HepG2 (cell line): ENCODE data around the gene CFL1. TPM values are rescaled to one million over a fixed set of nuclear protein-coding genes. Genes with fewer than 3 reads are reported as not detected.
A peak's percentile ranks its signal among the peaks of the same experiment; 100 is the strongest.

Experiments used
- CBX5 ChIP-seq: sonication (generic); formaldehyde crosslinking; IDR thresholded peaks from 2 replicates; pipeline ENCODE4 v1.4.0; 2020; ENCODE audit warnings: missing genetic modification reagents, borderline replicate concordance
- CHD2 ChIP-seq: IDR thresholded peaks from 2 replicates; pipeline ENCODE4 v1.6.1; 2011; ENCODE audit warnings: low read depth, low read length, improper control_type of control experiment
- FOXO1 ChIP-seq: sonication (generic); formaldehyde crosslinking; IDR thresholded peaks from 2 replicates; pipeline ENCODE4 v1.4.0; 2020; ENCODE audit warnings: missing genetic modification reagents
- GATA4 ChIP-seq: sonication (generic); IDR thresholded peaks from 2 replicates; pipeline ENCODE4 v1.6.1; 2016; ENCODE audit warnings: antibody characterized with exemption, low read depth, borderline replicate concordance
- GZF1 ChIP-seq: sonication (generic); formaldehyde crosslinking; IDR thresholded peaks from 2 replicates; pipeline ENCODE4 v1.5.1; 2020; ENCODE audit warnings: mild to moderate bottlenecking, missing genetic modification reagents
- MAZ ChIP-seq, 2 experiments: sonication (generic) in 1 of 2; formaldehyde crosslinking in 1 of 2; IDR thresholded peaks; 2 replicates each; pipeline versions ENCODE4 v1.5.0 to v1.6.1; 2012 to 2020; ENCODE audit warnings: low read depth in 2 of 2, mild to moderate bottlenecking in 2 of 2, borderline replicate concordance in 1 of 2, improper control_type of control experiment in 1 of 2, low read length in 1 of 2, missing genetic modification reagents in 1 of 2, moderate library complexity in 1 of 2
- MIER2 ChIP-seq: IDR thresholded peaks from 2 replicates; pipeline ENCODE4 v1.6.1; 2016; ENCODE audit warnings: missing biosample characterization, missing genetic modification reagents
- MXD1 ChIP-seq: sonication (generic); formaldehyde crosslinking; IDR thresholded peaks from 2 replicates; pipeline ENCODE4 v1.4.0; 2020; ENCODE audit warnings: mild to moderate bottlenecking, missing genetic modification reagents
- MXI1 ChIP-seq: IDR thresholded peaks from 3 replicates; pipeline ENCODE4 v1.6.1; 2012; ENCODE audit warnings: low read depth, low read length, inconsistent platforms, borderline replicate concordance
- POGK ChIP-seq: sonication (generic); formaldehyde crosslinking; conservative IDR thresholded peaks from 2 replicates; pipeline ENCODE4 v1.8.0; 2022; ENCODE audit warnings: mild to moderate bottlenecking, moderate library complexity, missing genetic modification reagents
- SETDB1 ChIP-seq: sonication (generic); formaldehyde crosslinking; IDR thresholded peaks from 2 replicates; pipeline ENCODE4 v1.5.1; 2020; ENCODE audit warnings: missing genetic modification reagents, mild to moderate bottlenecking, borderline replicate concordance
- TGIF2 ChIP-seq: IDR thresholded peaks from 2 replicates; pipeline ENCODE4 v1.6.1; 2016; ENCODE audit warnings: control low read depth, missing compliant biosample characterization
- YY1 ChIP-seq: IDR thresholded peaks from 2 replicates; pipeline ENCODE4 v1.6.1; 2011; ENCODE audit warnings: low read length, low read depth, moderate library complexity, mild to moderate bottlenecking; ENCODE audit not compliant: insufficient read depth, insufficient replicate concordance
- ZFX ChIP-seq: sonication (generic); formaldehyde crosslinking; IDR thresholded peaks from 2 replicates; pipeline ENCODE4 v1.4.0; 2020; ENCODE audit warnings: mild to moderate bottlenecking, low read depth, missing genetic modification reagents, moderate library complexity
- ZGPAT ChIP-seq: IDR thresholded peaks from 2 replicates; pipeline ENCODE4 v1.6.1; 2016; ENCODE audit warnings: mild to moderate bottlenecking
- ZNF589 ChIP-seq: sonication (generic); formaldehyde crosslinking; conservative IDR thresholded peaks from 2 replicates; pipeline ENCODE4 v1.8.0; 2022; ENCODE audit warnings: mild to moderate bottlenecking, moderate library complexity, missing genetic modification reagents
- ZNF639 ChIP-seq: conservative IDR thresholded peaks from 2 replicates; pipeline ENCODE4 v1.6.1; 2018; ENCODE audit warnings: missing genetic modification reagents
- ZNF687 ChIP-seq: sonication (generic); formaldehyde crosslinking; IDR thresholded peaks from 2 replicates; pipeline ENCODE4 v1.5.1; 2020; ENCODE audit warnings: mild to moderate bottlenecking, missing genetic modification reagents, moderate library complexity
- ZNF75D ChIP-seq: sonication (generic); formaldehyde crosslinking; IDR thresholded peaks from 2 replicates; pipeline ENCODE4 v1.8.1; 2023; ENCODE audit warnings: missing genetic modification reagents, mild to moderate bottlenecking, borderline replicate concordance
- ZNF891 ChIP-seq: sonication (generic); formaldehyde crosslinking; IDR thresholded peaks from 2 replicates; pipeline ENCODE4 v1.5.0; 2020; ENCODE audit warnings: mild to moderate bottlenecking, missing genetic modification reagents
- ZSCAN29 ChIP-seq: sonication (generic); formaldehyde crosslinking; conservative IDR thresholded peaks from 2 replicates; pipeline ENCODE4 v1.4.0; 2020; ENCODE audit warnings: mild to moderate bottlenecking, missing genetic modification reagents
- polyA plus RNA-seq, 8 experiments: library from polyadenylated mRNA; depleted of rRNA in 3 of 8; stranded (reverse) in 7 of 8; unstranded in 1 of 8; fragments of >200 nt; fragmentation: Illumina TruSeq in 4 of 8; extraction: Trizol in 4 of 8; gene quantifications; 2 replicates each; pipeline versions ENCODE4 v1.2.1 to v1.2.3, GENCODE V29; 2011 to 2016; ENCODE audit warnings: low read depth in 4 of 8, missing spikeins in 1 of 8, mixed read lengths in 1 of 8; ENCODE audit not compliant: insufficient read depth in 1 of 8
- total RNA-seq, 5 experiments: library from RNA; depleted of rRNA; stranded (reverse); fragments of >200 nt; fragmentation: Illumina TruSeq; extraction: Trizol; gene quantifications; 2 replicates each; pipeline ENCODE4 v1.2.3, GENCODE V29; 2016; ENCODE audit warnings: low read depth in 1 of 5

CFL1 gene
- total and polyA plus RNA-seq, 2 of the 13 experiments (the other 11 are each of a cell fraction or from before 2014, with no cell fraction given): 379 to 383 TPM

GRCh38 chr11:65884716-65885092, 26.7 kb upstream of the CFL1 start (continued):
- peak; percentile 72 for TF ChIP-seq ZNF687 (CRISPR knock-in tag)
- 0 out of 2 replicates have a peak, but pooled peaks have one; percentile 39 for TF ChIP-seq ZNF891 (CRISPR knock-in tag)
- 0 out of 2 replicates have a peak, but pooled peaks have one; percentile 33 for TF ChIP-seq MIER2 (CRISPR knock-in tag)
- TF ChIP-seq POGK (CRISPR knock-in tag): 0 out of 2 replicates have a peak, but pooled peaks have one; percentile 39
- TF ChIP-seq MXD1 (CRISPR knock-in tag): no peak
- peak; percentile 81 for TF ChIP-seq FOXO1 (CRISPR knock-in tag)
- TF ChIP-seq ZGPAT: peak; percentile 47; the same call in 1 of the 2 replicates
- no peak for TF ChIP-seq ZNF639 (CRISPR knock-in tag)
- no peak for TF ChIP-seq TGIF2 (CRISPR knock-in tag)
- TF ChIP-seq ZSCAN29 (CRISPR knock-in tag): no peak
- no peak for TF ChIP-seq CHD2
- 0 out of 2 replicates have a peak, but pooled peaks have one; percentile 33 for TF ChIP-seq MAZ (IDR thresholded peaks at IDR 0.05; ENCODE audit: borderline replicate concordance, low read depth, low read length)
- peak; percentile 76 for TF ChIP-seq MAZ (CRISPR knock-in tag; IDR thresholded peaks at IDR 0.05; ENCODE audit: low read depth)
- no peak for TF ChIP-seq GATA4
- TF ChIP-seq YY1: peak; percentile 49
- TF ChIP-seq GZF1 (CRISPR knock-in tag): no peak
- TF ChIP-seq SETDB1 (CRISPR knock-in tag): no peak
- peak; percentile 46; the same call in 1 of the 3 replicates for TF ChIP-seq MXI1
- TF ChIP-seq ZNF589 (CRISPR knock-in tag): no peak
- peak; percentile 18; the same call in 1 of the 2 replicates for TF ChIP-seq ZFX (CRISPR knock-in tag)
- no peak for TF ChIP-seq ZNF75D (CRISPR knock-in tag)
- TF ChIP-seq CBX5 (CRISPR knock-in tag): peak; percentile 63; the same call in 1 of the 2 replicates
